HepG2 (cell line): ENCODE results near the gene PTPN22. TPM values are rescaled to one million over a fixed set of nuclear protein-coding genes. Genes with fewer than 3 reads are reported as not detected.
A peak's percentile ranks its signal among the peaks of the same experiment; 100 is the strongest.

Source experiments
- AHDC1 ChIP-seq: sonication (generic); formaldehyde crosslinking; IDR thresholded peaks from 2 replicates; pipeline ENCODE4 v1.5.1; 2020; ENCODE audit warnings: mild to moderate bottlenecking, missing genetic modification reagents, borderline replicate concordance
- HBP1 ChIP-seq: IDR thresholded peaks from 2 replicates; pipeline ENCODE4 v1.6.1; 2016; ENCODE audit warnings: low read depth, control low read depth
- NFAT5 ChIP-seq: sonication (generic); formaldehyde crosslinking; IDR thresholded peaks from 2 replicates; pipeline ENCODE4 v1.4.0; 2020; ENCODE audit warnings: missing genetic modification reagents
- NR2C2 ChIP-seq: sonication (generic); formaldehyde crosslinking; IDR thresholded peaks from 2 replicates; pipeline ENCODE4 v1.4.0; 2020; ENCODE audit warnings: missing genetic modification reagents, mild to moderate bottlenecking, moderate library complexity, borderline replicate concordance
- PCBP1 ChIP-seq: fragments of 200-400 bp; formaldehyde crosslinking; IDR thresholded peaks from 2 replicates; pipeline ENCODE4 v1.6.1; 2017; ENCODE audit warnings: mild to moderate bottlenecking, low read depth, low read length, borderline replicate concordance
- SCMH1 ChIP-seq: sonication (generic); formaldehyde crosslinking; IDR thresholded peaks from 2 replicates; pipeline ENCODE4 v1.9.0; 2021; ENCODE audit warnings: missing genetic modification reagents, mild to moderate bottlenecking, borderline replicate concordance
- SOX6 ChIP-seq, 2 experiments: fragments of 450-650 bp in 1 of 2; sonication (generic) in 1 of 2; formaldehyde crosslinking in 1 of 2; IDR thresholded peaks; 2 replicates each; pipeline versions ENCODE4 v1.4.0 to v1.6.1; 2017 to 2020; ENCODE audit warnings: antibody characterized with exemption in 1 of 2, mild to moderate bottlenecking in 1 of 2, missing genetic modification reagents in 1 of 2
- TEAD2 ChIP-seq: sonication (generic); formaldehyde crosslinking; IDR thresholded peaks from 2 replicates; pipeline ENCODE4 v1.9.0; 2021; ENCODE audit warnings: missing genetic modification reagents
- TMF1 ChIP-seq: sonication (generic); formaldehyde crosslinking; IDR thresholded peaks from 2 replicates; pipeline ENCODE4 v1.8.1; 2022; ENCODE audit warnings: low read depth, missing genetic modification reagents
- ZNF580 ChIP-seq: IDR thresholded peaks from 2 replicates; pipeline ENCODE4 v1.6.1; 2016; ENCODE audit warnings: low read depth, borderline replicate concordance
- ZNF704 ChIP-seq: sonication (generic); formaldehyde crosslinking; IDR thresholded peaks from 2 replicates; pipeline ENCODE4 v1.8.1; 2023; ENCODE audit warnings: mild to moderate bottlenecking, inconsistent platforms, moderate library complexity, missing genetic modification reagents, borderline replicate concordance
- ZNF766 ChIP-seq: sonication (generic); formaldehyde crosslinking; IDR thresholded peaks from 2 replicates; pipeline ENCODE4 v1.5.0; 2020; ENCODE audit warnings: missing genetic modification reagents, borderline replicate concordance
- ZNF879 ChIP-seq: sonication (generic); formaldehyde crosslinking; IDR thresholded peaks from 2 replicates; pipeline ENCODE4 v1.8.1; 2023; ENCODE audit warnings: missing genetic modification reagents
- ZSCAN22 ChIP-seq: sonication (generic); formaldehyde crosslinking; IDR thresholded peaks from 2 replicates; pipeline ENCODE4 v1.4.0; 2020; ENCODE audit warnings: mild to moderate bottlenecking, missing genetic modification reagents
- polyA plus RNA-seq, 8 experiments: library from polyadenylated mRNA; depleted of rRNA in 3 of 8; stranded (reverse) in 7 of 8; unstranded in 1 of 8; fragments of >200 nt; fragmentation: Illumina TruSeq in 4 of 8; extraction: Trizol in 4 of 8; gene quantifications; 2 replicates each; pipeline versions ENCODE4 v1.2.1 to v1.2.3, GENCODE V29; 2011 to 2016; ENCODE audit warnings: low read depth in 4 of 8, missing spikeins in 1 of 8, mixed read lengths in 1 of 8; ENCODE audit not compliant: insufficient read depth in 1 of 8
- total RNA-seq, 5 experiments: library from RNA; depleted of rRNA; stranded (reverse); fragments of >200 nt; fragmentation: Illumina TruSeq; extraction: Trizol; gene quantifications; 2 replicates each; pipeline ENCODE4 v1.2.3, GENCODE V29; 2016; ENCODE audit warnings: low read depth in 1 of 5

The PTPN22 gene
- total and polyA plus RNA-seq, 2 of the 13 experiments (the other 11 are each of a cell fraction or from before 2014, with no cell fraction given), result not detected

GRCh38 chr1:113904674-113905434 lies 33.3 kb upstream of the PTPN22 start, which contains the start of the genes AP4B1 and DCLRE1B (continued):
- no peak for TF ChIP-seq NFAT5 (CRISPR knock-in tag)
- no peak for TF ChIP-seq TEAD2
- TF ChIP-seq ZNF879 (CRISPR knock-in tag), result no peak
- TF ChIP-seq ZSCAN22, result no peak
- TF ChIP-seq SCMH1, result no peak
- no peak for TF ChIP-seq ZNF766 (CRISPR knock-in tag)
- peak; percentile 80; the same call in 1 of the 2 replicates for TF ChIP-seq NR2C2
- 0 out of 2 replicates have a peak, but pooled peaks have one; percentile 82 for TF ChIP-seq PCBP1
- peak; percentile 80 for TF ChIP-seq HBP1 (CRISPR knock-in tag)
- peak; percentile 46; the same call in 1 of the 2 replicates for TF ChIP-seq AHDC1 (CRISPR knock-in tag)
- no peak for TF ChIP-seq ZNF704 (CRISPR knock-in tag)
- TF ChIP-seq ZNF580, result no peak
- peak; percentile 58 for TF ChIP-seq TMF1 (CRISPR knock-in tag)
- no peak for TF ChIP-seq SOX6 (IDR thresholded peaks at IDR 0.05)
- peak; percentile 79 for TF ChIP-seq SOX6 (CRISPR knock-in tag; IDR thresholded peaks at IDR 0.05)
